CD4-positive, alpha-beta T cell treated with Interleukin-17A for 4 hours (primary cell): ENCODE measurements around the gene CAPG.

Source experiments
- DNase-seq: peaks from one replicate; pipeline ENCODE4 v3.0.0-alpha.2; 2020; ENCODE audit warnings: mixed read lengths

CAPG gene

GRCh38 chr2:85354286-85355072, 55.7 kb downstream of the CAPG start, which contains the start of the genes ELMOD3 and RETSAT:
TSS of gene ELMOD3 (plus strand) at chr2:85354769. CDS start at chr2:85357199, 2,430 bp downstream.
TSS of gene RETSAT (minus strand) at chr2:85354528. CDS start at chr2:85354507, 21 bp downstream.
- peak; percentile 96 for DNase-seq

GRCh38 chr2:85353876-85354285, 56.3 kb downstream of the CAPG start:
- peak; percentile 12 for DNase-seq

DNA sequence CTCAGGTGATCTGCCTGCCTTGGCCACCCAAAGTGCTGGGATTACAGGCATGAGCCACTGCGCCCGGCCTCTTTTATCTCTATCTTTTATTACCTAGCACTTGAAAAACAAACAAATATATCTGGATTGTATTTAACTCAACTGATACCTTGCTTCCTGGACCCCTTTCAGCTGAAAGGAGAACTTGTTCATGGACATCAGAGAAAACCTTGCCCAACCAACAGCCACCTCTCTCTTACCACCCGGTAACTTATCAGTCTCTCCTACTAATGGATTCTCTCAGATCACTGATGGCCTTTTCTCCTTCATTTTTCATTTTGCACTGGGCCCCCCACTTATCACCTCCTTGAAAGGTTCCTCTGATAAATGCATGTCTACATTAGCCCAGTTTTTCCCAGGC, 62.6 kb downstream of the CAPG start:
- no peak for DNase-seq
